OCI-LY7 (cell line): ENCODE measurements around the gene RXFP2.

ENCODE experiments used
- EZH2phosphoT487 ChIP-seq: fragments of 200-600 bp; sonication (generic); IDR thresholded peaks from 2 replicates; pipeline ENCODE4 v1.6.1; 2018; ENCODE audit warnings: low read depth, borderline replicate concordance, mild to moderate bottlenecking, mixed run types, antibody characterized with exemption, low read length, moderate library complexity, mixed read lengths
- TF ChIP-seq, protein P1 (sequence below): fragments of 200-600 bp; sonication (generic); conservative IDR thresholded peaks from 2 replicates; pipeline ENCODE4 v1.5.1; 2014; ENCODE audit warnings: mild to moderate bottlenecking, antibody characterized with exemption, low read length, moderate library complexity, mixed read lengths

DNA sequence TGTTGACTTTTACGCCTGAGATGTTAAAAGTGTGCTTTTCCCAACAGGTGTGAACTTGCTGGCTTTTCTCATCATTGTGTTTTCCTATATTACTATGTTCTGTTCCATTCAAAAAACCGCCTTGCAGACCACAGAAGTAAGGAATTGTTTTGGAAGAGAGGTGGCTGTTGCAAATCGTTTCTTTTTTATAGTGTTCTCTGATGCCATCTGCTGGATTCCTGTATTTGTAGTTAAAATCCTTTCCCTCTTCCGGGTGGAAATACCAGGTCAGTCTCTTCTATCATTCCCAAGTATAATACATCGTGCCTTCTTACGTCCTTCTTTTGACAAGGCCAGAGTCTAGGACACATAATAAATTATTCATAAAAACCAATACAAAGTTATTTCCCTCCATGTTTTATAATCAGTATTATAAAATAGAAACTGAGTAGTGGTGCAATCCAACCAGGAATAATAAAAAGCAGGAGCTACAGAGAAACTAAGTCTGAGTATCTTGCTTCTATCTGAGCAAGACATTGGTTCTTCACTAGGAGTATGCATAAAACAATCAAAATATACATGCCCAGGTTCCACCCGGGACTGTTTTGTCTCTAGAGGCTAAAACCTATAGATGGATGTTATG is 57.9 kb downstream of the RXFP2 start:
- no peak for TF ChIP-seq EZH2phosphoT487
- TF ChIP-seq, protein P1, sequence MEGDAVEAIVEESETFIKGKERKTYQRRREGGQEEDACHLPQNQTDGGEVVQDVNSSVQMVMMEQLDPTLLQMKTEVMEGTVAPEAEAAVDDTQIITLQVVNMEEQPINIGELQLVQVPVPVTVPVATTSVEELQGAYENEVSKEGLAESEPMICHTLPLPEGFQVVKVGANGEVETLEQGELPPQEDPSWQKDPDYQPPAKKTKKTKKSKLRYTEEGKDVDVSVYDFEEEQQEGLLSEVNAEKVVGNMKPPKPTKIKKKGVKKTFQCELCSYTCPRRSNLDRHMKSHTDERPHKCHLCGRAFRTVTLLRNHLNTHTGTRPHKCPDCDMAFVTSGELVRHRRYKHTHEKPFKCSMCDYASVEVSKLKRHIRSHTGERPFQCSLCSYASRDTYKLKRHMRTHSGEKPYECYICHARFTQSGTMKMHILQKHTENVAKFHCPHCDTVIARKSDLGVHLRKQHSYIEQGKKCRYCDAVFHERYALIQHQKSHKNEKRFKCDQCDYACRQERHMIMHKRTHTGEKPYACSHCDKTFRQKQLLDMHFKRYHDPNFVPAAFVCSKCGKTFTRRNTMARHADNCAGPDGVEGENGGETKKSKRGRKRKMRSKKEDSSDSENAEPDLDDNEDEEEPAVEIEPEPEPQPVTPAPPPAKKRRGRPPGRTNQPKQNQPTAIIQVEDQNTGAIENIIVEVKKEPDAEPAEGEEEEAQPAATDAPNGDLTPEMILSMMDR, result peak; percentile 50
